Panc1 (cell line): Measurements from ENCODE around the gene COMMD8. TPM values are rescaled to one million over a fixed set of nuclear protein-coding genes. Genes with fewer than 3 reads are reported as not detected.

ENCODE experiments used
- ATAC-seq: fragments of 200-7000 bp; cut with Tn5 transposase; 2 replicates; pipeline ENCODE4 v1.9.1; 2020; ENCODE audit warnings: mild to moderate bottlenecking, moderate library complexity
- BruUV-seq: library from RNA; stranded (reverse); fragments of 400-500 nt; replicated peaks from 2 replicates; lab custom pipeline; 2021; lab: Mats Ljungman, UMichigan
- CTCF ChIA-PET: fragments of 300-600 bp; sonication (Branson Sonifier 250); formaldehyde crosslinking; loops from one replicate; lab custom pipeline; 2022; ENCODE audit warnings: antibody characterized with exemption; lab: Charles Lee
- POLR2A ChIA-PET: fragments of 300-600 bp; sonication (Branson Sonifier 250); formaldehyde crosslinking; loops from one replicate; lab custom pipeline; 2022; ENCODE audit warnings: antibody characterized with exemption; lab: Charles Lee
- DNase-seq: peaks from one replicate; pipeline ENCODE4 v3.0.0-alpha.2; 2010; ENCODE audit warnings: low read depth, low spot score
- H3K27ac ChIP-seq: 2 replicates; pipeline ENCODE4 v1.5.1; 2011; ENCODE audit warnings: mild to moderate bottlenecking, low read length, inconsistent platforms
- H3K27me3 ChIP-seq: fragments of 200-500 bp; sonication (Bioruptor generic); 2 replicates; pipeline ENCODE4 v1.6.0; 2014; ENCODE audit warnings: low read length, inconsistent platforms; ENCODE audit not compliant: control insufficient read depth, insufficient read depth
- H3K36me3 ChIP-seq: fragments of 200-500 bp; sonication (Bioruptor generic); 2 replicates; pipeline ENCODE4 v1.5.1; 2014; ENCODE audit warnings: inconsistent platforms, mild to moderate bottlenecking, low read length, moderate library complexity; ENCODE audit not compliant: control insufficient read depth, insufficient read depth
- H3K4me1 ChIP-seq: 2 replicates; pipeline ENCODE4 v1.5.1; 2011; ENCODE audit warnings: inconsistent platforms, mild to moderate bottlenecking, low read length, moderate library complexity; ENCODE audit not compliant: control insufficient read depth, insufficient read depth
- H3K4me3 ChIP-seq, 2 experiments: 2 replicates each; pipeline ENCODE4 v1.5.1; 2011 to 2012; ENCODE audit warnings: low read depth in 2 of 2, low read length in 2 of 2, mild to moderate bottlenecking in 2 of 2, inconsistent platforms in 1 of 2, moderate library complexity in 1 of 2
- H3K9me3 ChIP-seq: fragments of 200-500 bp; sonication (Bioruptor generic); 2 replicates; pipeline ENCODE4 v1.5.1; 2014; ENCODE audit warnings: low read depth, mild to moderate bottlenecking, inconsistent platforms, low read length, moderate library complexity; ENCODE audit not compliant: control insufficient read depth, insufficient read depth
- POLR2AphosphoS5 ChIP-seq: IDR thresholded peaks from 2 replicates; pipeline ENCODE4 v1.6.1; 2012; ENCODE audit warnings: mild to moderate bottlenecking, low read depth, low read length, moderate library complexity
- SIN3A ChIP-seq: IDR thresholded peaks from 2 replicates; pipeline ENCODE4 v1.6.1; 2012; ENCODE audit warnings: low read depth, mild to moderate bottlenecking, low read length, moderate library complexity, borderline replicate concordance; ENCODE audit not compliant: insufficient read depth
- TCF7L2 ChIP-seq: IDR thresholded peaks from 2 replicates; pipeline ENCODE4 v1.6.1; 2011; ENCODE audit warnings: mild to moderate bottlenecking, low read depth, low read length, inconsistent platforms
- in situ Hi-C: cut with HindIII; loops from 2 replicates; pipeline ENCODE4 v1.10.0; 2016; ENCODE audit warnings: low sequenced_read_pairs, low pct_unique_long_range_greater_than_20kb
- intact Hi-C: fragments of 100-400 bp; cut with micrococcal nuclease; formaldehyde crosslinking; loops from one replicate; pipeline ENCODE4 v1.10.0; 2022; ENCODE audit not compliant: unreplicated experiment
- total RNA-seq: library from RNA; stranded (reverse); gene quantifications from one replicate; pipeline ENCODE4 v1.2.1, GENCODE V29; 2021; ENCODE audit not compliant: unreplicated experiment
- TF ChIP-seq, protein P1 (sequence below): fragments of 450-650 bp; IDR thresholded peaks from 2 replicates; pipeline ENCODE4 v1.5.1; 2017; ENCODE audit warnings: mild to moderate bottlenecking
- TF ChIP-seq, protein P2 (sequence below), 2 experiments: IDR thresholded peaks; 2 replicates each; pipeline ENCODE4 v1.6.1; 2011 to 2012; ENCODE audit warnings: low read depth in 2 of 2, control low read depth in 1 of 2, low read length in 1 of 2, mild to moderate bottlenecking in 1 of 2, moderate library complexity in 1 of 2; ENCODE audit not compliant: insufficient read depth in 1 of 2

The COMMD8 gene
- total RNA-seq, 1 experiment from 2014 or later, result 22.0 TPM

DNA sequence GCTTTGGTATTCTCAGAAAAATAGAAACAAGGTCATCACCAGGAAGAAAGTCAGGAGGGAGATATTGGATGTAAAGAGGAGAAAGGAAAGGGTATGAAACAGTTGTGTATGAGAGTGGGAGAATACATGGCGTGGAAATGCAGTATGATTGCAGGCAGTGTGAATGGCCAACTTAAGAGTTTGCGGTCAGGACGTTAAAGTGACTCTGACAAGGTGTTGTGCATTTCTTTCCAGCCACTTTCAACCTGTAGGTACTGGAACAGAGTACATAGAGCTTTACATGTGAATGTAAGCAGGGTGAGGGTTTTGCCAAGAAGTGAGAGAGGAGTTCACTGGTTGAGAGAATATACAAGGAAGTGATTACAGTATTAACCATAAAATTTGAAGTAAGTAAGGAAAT lies 37.3 kb upstream of the COMMD8 start:
- H3K4me3 ChIP-seq, result no peak overlapping the region
- TF ChIP-seq, protein P1, sequence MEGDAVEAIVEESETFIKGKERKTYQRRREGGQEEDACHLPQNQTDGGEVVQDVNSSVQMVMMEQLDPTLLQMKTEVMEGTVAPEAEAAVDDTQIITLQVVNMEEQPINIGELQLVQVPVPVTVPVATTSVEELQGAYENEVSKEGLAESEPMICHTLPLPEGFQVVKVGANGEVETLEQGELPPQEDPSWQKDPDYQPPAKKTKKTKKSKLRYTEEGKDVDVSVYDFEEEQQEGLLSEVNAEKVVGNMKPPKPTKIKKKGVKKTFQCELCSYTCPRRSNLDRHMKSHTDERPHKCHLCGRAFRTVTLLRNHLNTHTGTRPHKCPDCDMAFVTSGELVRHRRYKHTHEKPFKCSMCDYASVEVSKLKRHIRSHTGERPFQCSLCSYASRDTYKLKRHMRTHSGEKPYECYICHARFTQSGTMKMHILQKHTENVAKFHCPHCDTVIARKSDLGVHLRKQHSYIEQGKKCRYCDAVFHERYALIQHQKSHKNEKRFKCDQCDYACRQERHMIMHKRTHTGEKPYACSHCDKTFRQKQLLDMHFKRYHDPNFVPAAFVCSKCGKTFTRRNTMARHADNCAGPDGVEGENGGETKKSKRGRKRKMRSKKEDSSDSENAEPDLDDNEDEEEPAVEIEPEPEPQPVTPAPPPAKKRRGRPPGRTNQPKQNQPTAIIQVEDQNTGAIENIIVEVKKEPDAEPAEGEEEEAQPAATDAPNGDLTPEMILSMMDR, result no peak
- TF ChIP-seq, protein P2, sequence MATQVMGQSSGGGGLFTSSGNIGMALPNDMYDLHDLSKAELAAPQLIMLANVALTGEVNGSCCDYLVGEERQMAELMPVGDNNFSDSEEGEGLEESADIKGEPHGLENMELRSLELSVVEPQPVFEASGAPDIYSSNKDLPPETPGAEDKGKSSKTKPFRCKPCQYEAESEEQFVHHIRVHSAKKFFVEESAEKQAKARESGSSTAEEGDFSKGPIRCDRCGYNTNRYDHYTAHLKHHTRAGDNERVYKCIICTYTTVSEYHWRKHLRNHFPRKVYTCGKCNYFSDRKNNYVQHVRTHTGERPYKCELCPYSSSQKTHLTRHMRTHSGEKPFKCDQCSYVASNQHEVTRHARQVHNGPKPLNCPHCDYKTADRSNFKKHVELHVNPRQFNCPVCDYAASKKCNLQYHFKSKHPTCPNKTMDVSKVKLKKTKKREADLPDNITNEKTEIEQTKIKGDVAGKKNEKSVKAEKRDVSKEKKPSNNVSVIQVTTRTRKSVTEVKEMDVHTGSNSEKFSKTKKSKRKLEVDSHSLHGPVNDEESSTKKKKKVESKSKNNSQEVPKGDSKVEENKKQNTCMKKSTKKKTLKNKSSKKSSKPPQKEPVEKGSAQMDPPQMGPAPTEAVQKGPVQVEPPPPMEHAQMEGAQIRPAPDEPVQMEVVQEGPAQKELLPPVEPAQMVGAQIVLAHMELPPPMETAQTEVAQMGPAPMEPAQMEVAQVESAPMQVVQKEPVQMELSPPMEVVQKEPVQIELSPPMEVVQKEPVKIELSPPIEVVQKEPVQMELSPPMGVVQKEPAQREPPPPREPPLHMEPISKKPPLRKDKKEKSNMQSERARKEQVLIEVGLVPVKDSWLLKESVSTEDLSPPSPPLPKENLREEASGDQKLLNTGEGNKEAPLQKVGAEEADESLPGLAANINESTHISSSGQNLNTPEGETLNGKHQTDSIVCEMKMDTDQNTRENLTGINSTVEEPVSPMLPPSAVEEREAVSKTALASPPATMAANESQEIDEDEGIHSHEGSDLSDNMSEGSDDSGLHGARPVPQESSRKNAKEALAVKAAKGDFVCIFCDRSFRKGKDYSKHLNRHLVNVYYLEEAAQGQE (IDR thresholded peaks at IDR 0.05; ENCODE audit: insufficient read depth in 1 of 2, low read depth in 2 of 2, low read length in 1 of 2), result no peak
- TF ChIP-seq SIN3A (no peak), POLR2AphosphoS5 (no peak), TCF7L2 (no peak)
- H3K27me3 ChIP-seq, result no peaks in the 10 kb centered on the region
- in situ Hi-C loops (no loop called here), intact Hi-C loops (no loop called here)
- no peaks in the 10 kb centered on the region for H3K36me3 ChIP-seq
- BruUV-seq, result no TSS peak
- H3K4me1 ChIP-seq, result no peaks in the 10 kb centered on the region
- ATAC-seq (no peak), DNase-seq (no peak)
- ChIA-PET POLR2A (no interaction called here), CTCF (no interaction called here)
- no peak overlapping the region for H3K27ac ChIP-seq
- no peaks in the 10 kb centered on the region for H3K9me3 ChIP-seq

DNA sequence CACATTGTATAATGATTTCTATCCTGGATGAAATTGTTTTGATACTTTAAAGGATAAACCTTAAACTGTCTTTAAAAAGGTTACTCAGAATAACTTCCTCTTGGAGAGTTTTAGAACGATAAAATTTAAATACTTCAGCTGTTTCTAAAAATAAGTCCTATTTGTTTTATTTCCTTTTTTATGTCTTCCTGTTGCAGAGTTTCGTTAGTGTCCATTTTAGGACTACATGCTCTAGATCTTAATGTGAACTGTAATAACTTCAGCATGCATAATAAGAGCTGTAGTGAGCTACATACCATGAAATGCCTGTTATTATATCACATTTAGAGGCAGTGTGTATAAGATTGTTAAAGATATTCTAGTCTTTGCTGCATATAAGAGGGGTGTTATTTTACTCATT lies 36.2 kb upstream of the COMMD8 start:
- Histone ChIP-seq H3K4me1 (no peaks in the 10 kb centered on the region), H3K36me3 (no peaks in the 10 kb centered on the region), H3K27me3 (no peaks in the 10 kb centered on the region), H3K27ac (no peak overlapping the region), H3K9me3 (no peaks in the 10 kb centered on the region), H3K4me3 (no peak overlapping the region)
- DNase-seq, result no peak
- intact Hi-C loops (no loop called here), in situ Hi-C loops (no loop called here)
- POLR2A ChIA-PET, result no interaction called here
- no peak for ATAC-seq
- BruUV-seq, result no TSS peak
- CTCF ChIA-PET, result no interaction called here
- TF ChIP-seq, protein P2 (IDR thresholded peaks at IDR 0.05; ENCODE audit: insufficient read depth in 1 of 2, low read depth in 2 of 2, low read length in 1 of 2), result no peak
- TF ChIP-seq, protein P1, result no peak
- TF ChIP-seq SIN3A, result no peak
